Progenitor cell of endocrine pancreas (in vitro differentiated cells): Measurements from ENCODE around the gene TSPAN6. TPM values are rescaled to one million over a fixed set of nuclear protein-coding genes. Genes with fewer than 3 reads are reported as not detected.

Source experiments
- DNase-seq: peaks from one replicate; pipeline ENCODE4 v3.0.0; 2021; ENCODE audit warnings: low spot score; ENCODE audit not compliant: unreplicated experiment
- H3K27ac Mint-ChIP-seq: 2 replicates; pipeline ENCODE4 v1.8.0; 2021; ENCODE audit warnings: mild to moderate bottlenecking, moderate library complexity, mixed read lengths
- H3K27me3 Mint-ChIP-seq: 2 replicates; pipeline ENCODE4 v1.8.0; 2021; ENCODE audit warnings: mixed read lengths
- H3K36me3 Mint-ChIP-seq: 2 replicates; pipeline ENCODE4 v1.8.0; 2022; ENCODE audit warnings: mixed read lengths; ENCODE audit not compliant: insufficient read depth
- H3K4me1 Mint-ChIP-seq: 2 replicates; pipeline ENCODE4 v1.8.0; 2021; ENCODE audit warnings: low read depth, mixed read lengths
- H3K4me3 Mint-ChIP-seq: 2 replicates; pipeline ENCODE4 v1.8.0; 2021; ENCODE audit warnings: low read depth, mild to moderate bottlenecking, moderate library complexity, mixed read lengths
- H3K9me3 Mint-ChIP-seq: 2 replicates; pipeline ENCODE4 v1.8.0; 2021; ENCODE audit warnings: low read depth, mixed read lengths
- total RNA-seq: library from RNA; stranded (reverse); gene quantifications from 2 replicates; pipeline ENCODE4 v1.2.1, GENCODE V29; 2021
- TF ChIP-seq, protein P1 (sequence below): fragments of 200-600 bp; sonication (generic); IDR thresholded peaks from one replicate; pipeline ENCODE4 v1.5.0; 2021; ENCODE audit warnings: antibody characterized with exemption, mild to moderate bottlenecking; ENCODE audit not compliant: unreplicated experiment

Gene TSPAN6
- total RNA-seq, 1 donor from 2014 or later = 167 TPM

DNA sequence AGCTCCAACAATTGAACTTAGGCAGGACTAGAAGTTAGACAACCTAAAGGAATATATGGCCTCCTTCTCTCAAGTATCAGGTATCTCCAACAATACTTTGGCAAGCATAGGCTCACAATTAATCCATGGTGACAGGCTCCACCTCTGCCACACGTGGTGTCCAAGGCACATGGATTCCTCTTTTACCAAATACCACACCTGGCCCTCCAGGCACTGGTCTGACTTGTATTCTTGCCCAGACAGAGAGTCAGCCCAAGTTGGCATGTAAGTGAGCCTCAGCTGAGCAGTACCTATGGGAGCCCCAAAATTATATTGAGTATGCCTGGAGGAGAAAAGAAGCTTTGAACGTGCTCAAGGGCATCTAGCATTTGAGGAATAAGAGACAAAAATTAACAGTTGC, 27.0 kb upstream of the TSPAN6 start:
- no peak for DNase-seq

GRCh38 chrX:100662796-100663195, 26.2 kb upstream of the TSPAN6 start:
- Mint-ChIP-seq H3K4me1 (no peaks in the 10 kb centered on the region), H3K36me3 (no peaks in the 10 kb centered on the region), H3K27ac (no peak overlapping the region), H3K9me3 (peaks cover 14% of the 10 kb centered on the region), H3K27me3 (no peaks in the 10 kb centered on the region), H3K4me3 (no peak overlapping the region)
- DNase-seq = no peak
- TF ChIP-seq, protein P1, sequence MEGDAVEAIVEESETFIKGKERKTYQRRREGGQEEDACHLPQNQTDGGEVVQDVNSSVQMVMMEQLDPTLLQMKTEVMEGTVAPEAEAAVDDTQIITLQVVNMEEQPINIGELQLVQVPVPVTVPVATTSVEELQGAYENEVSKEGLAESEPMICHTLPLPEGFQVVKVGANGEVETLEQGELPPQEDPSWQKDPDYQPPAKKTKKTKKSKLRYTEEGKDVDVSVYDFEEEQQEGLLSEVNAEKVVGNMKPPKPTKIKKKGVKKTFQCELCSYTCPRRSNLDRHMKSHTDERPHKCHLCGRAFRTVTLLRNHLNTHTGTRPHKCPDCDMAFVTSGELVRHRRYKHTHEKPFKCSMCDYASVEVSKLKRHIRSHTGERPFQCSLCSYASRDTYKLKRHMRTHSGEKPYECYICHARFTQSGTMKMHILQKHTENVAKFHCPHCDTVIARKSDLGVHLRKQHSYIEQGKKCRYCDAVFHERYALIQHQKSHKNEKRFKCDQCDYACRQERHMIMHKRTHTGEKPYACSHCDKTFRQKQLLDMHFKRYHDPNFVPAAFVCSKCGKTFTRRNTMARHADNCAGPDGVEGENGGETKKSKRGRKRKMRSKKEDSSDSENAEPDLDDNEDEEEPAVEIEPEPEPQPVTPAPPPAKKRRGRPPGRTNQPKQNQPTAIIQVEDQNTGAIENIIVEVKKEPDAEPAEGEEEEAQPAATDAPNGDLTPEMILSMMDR = no peak

More for the DNA sequence above, 27.0 kb upstream of the TSPAN6 start:
- H3K9me3 Mint-ChIP-seq = peaks cover 11% of the 10 kb centered on the region
- H3K4me3 Mint-ChIP-seq = no peak overlapping the region
- TF ChIP-seq, protein P1 = no peak
- peaks cover 3% of the 10 kb centered on the region for H3K4me1 Mint-ChIP-seq
- no peak overlapping the region for H3K27ac Mint-ChIP-seq
- H3K27me3 Mint-ChIP-seq = no peaks in the 10 kb centered on the region
- H3K36me3 Mint-ChIP-seq = no peaks in the 10 kb centered on the region

- H3K9me3 Mint-ChIP-seq = peaks cover 12% of the 10 kb centered on the region
- no peak overlapping the region for H3K4me3 Mint-ChIP-seq
- no peak overlapping the region for H3K27ac Mint-ChIP-seq
- TF ChIP-seq, protein P1 = no peak
- H3K4me1 Mint-ChIP-seq = no peaks in the 10 kb centered on the region
- no peak for DNase-seq
- H3K36me3 Mint-ChIP-seq = no peaks in the 10 kb centered on the region
- no peaks in the 10 kb centered on the region for H3K27me3 Mint-ChIP-seq
These were observed 25.6 kb upstream of the TSPAN6 start for GRCh38 chrX:100662170-100662569.

- TF ChIP-seq, protein P1 = no peak
- H3K4me1 Mint-ChIP-seq = peaks cover 2% of the 10 kb centered on the region
- H3K27me3 Mint-ChIP-seq = no peaks in the 10 kb centered on the region
- no peak overlapping the region for H3K27ac Mint-ChIP-seq
- H3K4me3 Mint-ChIP-seq = no peak overlapping the region
- no peak for DNase-seq
- H3K9me3 Mint-ChIP-seq = peaks cover 11% of the 10 kb centered on the region
- no peaks in the 10 kb centered on the region for H3K36me3 Mint-ChIP-seq
These were observed 23.0 kb upstream of the TSPAN6 start for GRCh38 chrX:100659431-100660137.

DNA sequence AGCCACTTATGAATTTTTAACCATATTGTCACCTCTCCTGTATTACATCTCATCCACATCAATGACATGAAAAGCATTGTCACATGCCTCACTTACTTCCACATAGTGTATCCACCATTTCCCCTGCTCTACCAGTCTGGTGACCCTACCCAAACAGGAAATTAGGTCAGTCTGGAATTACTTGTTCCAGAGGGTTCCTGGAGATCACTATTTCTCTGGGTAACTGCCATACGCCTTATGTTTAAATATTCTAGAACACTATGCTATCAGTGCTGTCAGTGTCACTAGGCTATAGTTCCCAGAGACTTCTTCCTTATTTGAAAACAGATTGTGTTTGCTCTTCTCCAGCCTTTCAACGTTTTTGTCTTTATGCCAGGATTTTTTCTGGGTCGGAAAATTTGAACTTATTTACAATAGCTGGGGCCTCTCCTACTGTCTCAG, 22.4 kb upstream of the TSPAN6 start:
- no peak overlapping the region for H3K4me3 Mint-ChIP-seq
- TF ChIP-seq, protein P1 = no peak

More for the DNA sequence above, 22.4 kb upstream of the TSPAN6 start:
- no peaks in the 10 kb centered on the region for H3K36me3 Mint-ChIP-seq
- no peak for DNase-seq
- H3K27ac Mint-ChIP-seq = no peak overlapping the region
- no peaks in the 10 kb centered on the region for H3K27me3 Mint-ChIP-seq
- H3K9me3 Mint-ChIP-seq = peaks cover 11% of the 10 kb centered on the region
- peaks cover 6% of the 10 kb centered on the region for H3K4me1 Mint-ChIP-seq
